HepG2 (cell line): ENCODE data around the gene EPHA2. TPM values are rescaled to one million over a fixed set of nuclear protein-coding genes. Genes with fewer than 3 reads are reported as not detected.

ENCODE experiments used
- ATAC-seq: fragments of 200-7000 bp; cut with Tn5 transposase; 3 replicates; pipeline ENCODE4 v1.9.1; 2020; ENCODE audit warnings: mild to moderate bottlenecking, moderate library complexity
- BruUV-seq: library from RNA; stranded (reverse); fragments of 400-500 nt; replicated peaks from 2 replicates; lab custom pipeline; 2021; lab: Mats Ljungman, UMichigan
- CTCF ChIA-PET: fragments of 300-600 bp; formaldehyde crosslinking; extraction: SDS; loops from one replicate; lab custom pipeline; 2021; ENCODE audit warnings: low total read pairs, inconsistent platforms, low intra/inter-chr PET ratio; lab: Yijun Ruan, JAX
- POLR2A ChIA-PET: fragments of 350-600 bp; sonication (Branson Sonifier 250); formaldehyde crosslinking; loops from one replicate; lab custom pipeline; 2020; ENCODE audit warnings: antibody characterized with exemption, inconsistent platforms; lab: Yijun Ruan, JAX
- DNase-seq: peaks from one replicate; pipeline ENCODE4 v3.0.0-alpha.2; 2015; ENCODE audit warnings: low spot score
- FAIRE-seq: peaks from 3 replicates; lab custom pipeline; 2011; peaks lifted over from hg19 to GRCh38; lab: Jason Lieb, UNC
- H2AFZ ChIP-seq: one replicate; pipeline ENCODE4 v1.6.1; 2011; ENCODE audit warnings: low read length, inconsistent platforms
- H3K27ac ChIP-seq: fragments of 300-600 bp; 3 replicates; pipeline ENCODE4 v1.8.0; 2011; ENCODE audit warnings: mixed run types, mild to moderate bottlenecking, mixed read lengths, low read length, inconsistent platforms; ENCODE audit not compliant: insufficient read depth; ENCODE audit errors: extremely low read length
- H3K27me3 ChIP-seq, 2 experiments: fragments of 200-600 bp in 1 of 2; 2 replicates in 1 of 2; 3 replicates in 1 of 2; pipeline versions ENCODE4 v1.6.0 to v1.8.0; 2011; ENCODE audit warnings: low read length in 2 of 2, mild to moderate bottlenecking in 2 of 2, moderate library complexity in 2 of 2, inconsistent platforms in 1 of 2; ENCODE audit not compliant: insufficient read depth in 2 of 2, control insufficient read depth in 1 of 2
- H3K36me3 ChIP-seq, 2 experiments: fragments of 200-600 bp in 1 of 2; replicated peaks in 1 of 2; 2 replicates in 1 of 2; 3 replicates in 1 of 2; pipeline versions ENCODE4 v1.5.1 to v1.8.0; 2011; ENCODE audit warnings: low read length in 2 of 2, inconsistent platforms in 1 of 2; ENCODE audit not compliant: insufficient read depth in 2 of 2, control insufficient read depth in 1 of 2
- H3K4me1 ChIP-seq: 2 replicates; pipeline ENCODE4 v1.5.1; 2012; ENCODE audit warnings: low read length, inconsistent platforms; ENCODE audit not compliant: insufficient read depth
- H3K4me2 ChIP-seq: 2 replicates; pipeline ENCODE4 v1.6.0; 2011; ENCODE audit warnings: low read depth, low read length, inconsistent platforms
- H3K4me3 ChIP-seq, 3 experiments: fragments of 200-600 bp in 1 of 3; sonication (generic), shearing (Covaris generic) in 1 of 3; replicated peaks in 1 of 3; 2 replicates each; pipeline ENCODE4 v1.5.1; 2011 to 2016; ENCODE audit warnings: low read length in 3 of 3, inconsistent platforms in 2 of 3, low read depth in 2 of 3, mild to moderate bottlenecking in 2 of 3, control low read depth in 1 of 3, mixed read lengths in 1 of 3; ENCODE audit not compliant: insufficient read depth in 1 of 3
- H3K79me2 ChIP-seq: one replicate; pipeline ENCODE4 v1.6.1; 2011; ENCODE audit warnings: low read length, inconsistent platforms; ENCODE audit not compliant: insufficient read depth
- H3K9ac ChIP-seq: 2 replicates; pipeline ENCODE4 v1.6.0; 2011; ENCODE audit warnings: mild to moderate bottlenecking, low read depth, low read length, inconsistent platforms; ENCODE audit not compliant: insufficient read depth
- H3K9me3 ChIP-seq: 2 replicates; pipeline ENCODE4 v1.5.1; 2012; ENCODE audit warnings: mild to moderate bottlenecking, low read length
- H4K20me1 ChIP-seq: 2 replicates; pipeline ENCODE4 v1.6.0; 2011; ENCODE audit warnings: inconsistent platforms, mild to moderate bottlenecking, low read length, moderate library complexity; ENCODE audit not compliant: insufficient read depth
- ARHGAP35 ChIP-seq: sonication (generic); formaldehyde crosslinking; IDR thresholded peaks from 2 replicates; pipeline ENCODE4 v1.9.0; 2022; ENCODE audit warnings: mild to moderate bottlenecking, inconsistent platforms, moderate library complexity, missing genetic modification reagents, borderline replicate concordance
- PHF5A ChIP-seq: IDR thresholded peaks from one replicate; pipeline ENCODE4 v1.6.1; 2018; ENCODE audit warnings: low read depth, missing genetic modification reagents; ENCODE audit not compliant: unreplicated experiment
- PHF8 ChIP-seq: sonication (generic); formaldehyde crosslinking; IDR thresholded peaks from 2 replicates; pipeline ENCODE4 v1.5.0; 2020; ENCODE audit warnings: missing genetic modification reagents
- RBFOX2 ChIP-seq: fragments of 200-400 bp; formaldehyde crosslinking; IDR thresholded peaks from 2 replicates; pipeline ENCODE4 v1.6.1; 2017; ENCODE audit warnings: low read depth, mild to moderate bottlenecking, low read length
- SSRP1 ChIP-seq: IDR thresholded peaks from 2 replicates; pipeline ENCODE4 v1.6.1; 2016; ENCODE audit warnings: control low read depth
- ZBTB38 ChIP-seq: sonication (generic); formaldehyde crosslinking; IDR thresholded peaks from 2 replicates; pipeline ENCODE4 v1.5.1; 2020; ENCODE audit warnings: mild to moderate bottlenecking, missing genetic modification reagents
- ZFP36L1 ChIP-seq: sonication (generic); formaldehyde crosslinking; IDR thresholded peaks from 2 replicates; pipeline ENCODE4 v1.8.0; 2022; ENCODE audit warnings: mild to moderate bottlenecking, missing genetic modification reagents, moderate library complexity
- ZFX ChIP-seq: sonication (generic); formaldehyde crosslinking; IDR thresholded peaks from 2 replicates; pipeline ENCODE4 v1.4.0; 2020; ENCODE audit warnings: mild to moderate bottlenecking, low read depth, missing genetic modification reagents, moderate library complexity
- ZNF34 ChIP-seq: sonication (generic); formaldehyde crosslinking; IDR thresholded peaks from 2 replicates; pipeline ENCODE4 v1.4.0; 2020; ENCODE audit warnings: mild to moderate bottlenecking, missing genetic modification reagents, borderline replicate concordance
- whole genome bisulfite sequencing: methylation state at CpG from one replicate; pipeline ENCODE4 v1.1.6; 2017; ENCODE audit warnings: low lambda C conversion rate; 5-methylcytosine and 5-hydroxymethylcytosine counted together
- in situ Hi-C: cut with HindIII; loops from 2 replicates; pipeline ENCODE4 v1.10.0; 2017; ENCODE audit warnings: low pct_unique_long_range_greater_than_20kb; ENCODE audit not compliant: extremely low pct_ligation_motif_present
- intact Hi-C: fragments of 100-400 bp; cut with micrococcal nuclease; formaldehyde crosslinking; loops from one replicate; pipeline ENCODE4 v1.10.0; 2022; ENCODE audit not compliant: unreplicated experiment
- polyA plus RNA-seq, 8 experiments: library from polyadenylated mRNA; depleted of rRNA in 3 of 8; stranded (reverse) in 7 of 8; unstranded in 1 of 8; fragments of >200 nt; fragmentation: Illumina TruSeq in 4 of 8; extraction: Trizol in 4 of 8; gene quantifications; 2 replicates each; pipeline versions ENCODE4 v1.2.1 to v1.2.3, GENCODE V29; 2011 to 2016; ENCODE audit warnings: low read depth in 4 of 8, missing spikeins in 1 of 8, mixed read lengths in 1 of 8; ENCODE audit not compliant: insufficient read depth in 1 of 8
- total RNA-seq, 5 experiments: library from RNA; depleted of rRNA; stranded (reverse); fragments of >200 nt; fragmentation: Illumina TruSeq; extraction: Trizol; gene quantifications; 2 replicates each; pipeline ENCODE4 v1.2.3, GENCODE V29; 2016; ENCODE audit warnings: low read depth in 1 of 5

Gene EPHA2
- total and polyA plus RNA-seq, 2 of the 13 experiments (the other 11 are each of a cell fraction or from before 2014, with no cell fraction given): 33.6 to 53.6 TPM

DNA sequence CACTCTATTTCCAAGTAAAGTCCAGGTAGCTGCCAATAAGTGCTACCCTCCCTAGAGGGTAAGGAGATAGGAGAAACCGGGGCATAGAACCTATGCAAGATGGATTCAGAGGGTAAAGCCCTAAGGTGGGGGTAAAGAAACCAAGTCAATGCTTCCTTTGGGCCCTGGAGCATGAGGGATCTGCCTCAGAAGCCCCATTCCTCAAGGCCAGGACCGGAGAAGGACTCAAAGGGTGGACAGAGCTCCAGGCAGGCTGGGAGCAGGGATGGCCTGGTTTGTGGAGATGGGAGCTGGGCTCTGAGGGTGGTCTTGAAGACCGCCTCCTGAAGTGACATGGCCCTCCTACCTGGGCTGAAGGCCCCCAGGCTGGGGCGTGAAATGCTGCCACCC lies 3.9 kb downstream of the EPHA2 start:
- Histone ChIP-seq H3K27ac (peak overlapping the region; percentile 86), H3K36me3 (peaks cover 26 to 52% of the 10 kb centered on the region in 2 experiments), H3K9ac (peak overlapping the region; percentile 77), H2AFZ (no peak overlapping the region), H3K4me2 (peak overlapping the region; percentile 99), H3K79me2 (peaks cover 84% of the 10 kb centered on the region), H3K27me3 (no peaks in the 10 kb centered on the region; a peak in 1 of 5 replicates), H3K9me3 (no peaks in the 10 kb centered on the region), H3K4me3 (peak overlapping the region in 2 of 3 experiments; percentile 64 to 92; a peak in 4 of 6 replicates), H4K20me1 (peaks cover 54% of the 10 kb centered on the region), H3K4me1 (peaks cover 79% of the 10 kb centered on the region)
- WGBS: 80% methylated on average over 2 of the region's 4 CpGs
- ATAC-seq (no peak), DNase-seq (no peak), FAIRE-seq (no peak)
- intact Hi-C loops (no loop called here), in situ Hi-C loops (no loop called here)
- BruUV-seq: no TSS peak
- ChIA-PET POLR2A (interaction anchor here (0.7 to 5.9 kb wide), 4 partner anchors 6 to 70 kb away, joined by 3 to 120 read pairs (median 62); no protein-coding TSS in a partner anchor), CTCF (no interaction called here)
- TF ChIP-seq ZFX: 0 out of 2 replicates have a peak, but pooled peaks have one; percentile 6
- 0 out of 2 replicates have a peak, but pooled peaks have one; percentile 15 for TF ChIP-seq PHF8 (CRISPR knock-in tag)
- TF ChIP-seq PHF5A (CRISPR knock-in tag): no peak
- no peak for TF ChIP-seq ARHGAP35 (CRISPR knock-in tag)
- TF ChIP-seq RBFOX2: 0 out of 2 replicates have a peak, but pooled peaks have one; percentile 29
- no peak for TF ChIP-seq ZFP36L1 (CRISPR knock-in tag)
- TF ChIP-seq ZBTB38 (CRISPR knock-in tag): no peak
- 0 out of 2 replicates have a peak, but pooled peaks have one; percentile 8 for TF ChIP-seq SSRP1
- TF ChIP-seq ZNF34: no peak
